Stimulated activated CD4-positive, alpha-beta T cell treated with anti-CD3 and anti-CD28 coated beads, Interleukin-1b, Interleukin-23, amount 100 ng/mL, for 24 hours (primary cell): Measurements from ENCODE around the gene PRR15L.
"Not testable (repeated sequence)": the region's sequence is repeated elsewhere in the genome, so short reads cannot be mapped to it uniquely, and the experiment has no call there.

Source experiments
- DNase-seq, 4 experiments: peaks; one replicate each; pipeline ENCODE4 v3.0.0-alpha.2; 2020; ENCODE audit warnings: low read depth in 4 of 4, low spot score in 1 of 4

Gene PRR15L

GRCh38 chr17:47941246-47942095 lies 16.2 kb downstream of the PRR15L start, which contains the start of gene PNPO:
PNPO (plus strand) TSS chr17:47941571; CDS start chr17:47941676, 105 bp downstream.
- peak; percentile 79 to 95 (median 88) for DNase-seq

GRCh38 chr17:47937941-47938340 lies 19.7 kb downstream of the PRR15L start:
- DNase-seq, result no peak

- DNase-seq, result no peak
These were observed 21.7 kb downstream of the PRR15L start for GRCh38 chr17:47935961-47936360.

GRCh38 chr17:47935468-47935867 lies 22.2 kb downstream of the PRR15L start:
- not testable (repeated sequence) for DNase-seq

- DNase-seq, result no peak
These were observed 22.8 kb downstream of the PRR15L start for GRCh38 chr17:47934856-47935255.

GRCh38 chr17:47931848-47932247 lies 25.8 kb downstream of the PRR15L start:
- no peak for DNase-seq

- DNase-seq, result no peak
These were observed 28.3 kb downstream of the PRR15L start for GRCh38 chr17:47929218-47930000.

- no peak for DNase-seq
These were observed 29.3 kb downstream of the PRR15L start for GRCh38 chr17:47928415-47928814.

- no peak for DNase-seq
These were observed 29.8 kb downstream of the PRR15L start for GRCh38 chr17:47927821-47928400.

GRCh38 chr17:47925678-47925988 lies 32.0 kb downstream of the PRR15L start:
- DNase-seq, result no peak

GRCh38 chr17:47924785-47925677 lies 32.7 kb downstream of the PRR15L start:
- no peak for DNase-seq

GRCh38 chr17:47919889-47920288 lies 37.8 kb downstream of the PRR15L start:
- DNase-seq, result not testable (repeated sequence)

GRCh38 chr17:47918991-47919390 lies 38.7 kb downstream of the PRR15L start:
- DNase-seq, result no peak

- DNase-seq, result no peak
These were observed 39.7 kb downstream of the PRR15L start for GRCh38 chr17:47918006-47918405.

GRCh38 chr17:47917581-47917980 lies 40.1 kb downstream of the PRR15L start:
- no peak for DNase-seq

- no peak for DNase-seq
These were observed 41.0 kb downstream of the PRR15L start for GRCh38 chr17:47916489-47917208.

GRCh38 chr17:47915776-47916398 lies 41.8 kb downstream of the PRR15L start:
- DNase-seq, result no peak

- DNase-seq, result no peak
These were observed 43.3 kb downstream of the PRR15L start for GRCh38 chr17:47914306-47914948.

GRCh38 chr17:47913050-47913449 lies 44.6 kb downstream of the PRR15L start:
- DNase-seq, result no peak
